Dermis blood vessel endothelial cell (primary cell): ENCODE results near the gene PRAMEF5. TPM values are rescaled to one million over a fixed set of nuclear protein-coding genes. Genes with fewer than 3 reads are reported as not detected.
"Not testable (repeated sequence)": the region's sequence is repeated elsewhere in the genome, so short reads cannot be mapped to it uniquely, and the experiment has no call there.

Experiments
- DNase-seq: peaks from one replicate; pipeline ENCODE4 v3.0.0; 2010
- total RNA-seq: library from RNA; depleted of rRNA; stranded (reverse); fragments of >200 nt; gene quantifications from 2 replicates; pipeline ENCODE4 v1.2.3, GENCODE V29; 2014

PRAMEF5 gene
- not detected in 2 replicates for total RNA-seq

- not testable (repeated sequence) for DNase-seq
Observed at GRCh38 chr1:13253898-13254297, at the start of gene PRAMEF5. PRAMEF5 (plus strand) TSS chr1:13254198; CDS start chr1:13259269, 5,071 bp downstream.

- not testable (repeated sequence) for DNase-seq
Observed at GRCh38 chr1:13208712-13209111, 45.3 kb upstream of the PRAMEF5 start.

GRCh38 chr1:13216619-13217018, 37.4 kb upstream of the PRAMEF5 start:
- DNase-seq = not testable (repeated sequence)

- DNase-seq = not testable (repeated sequence)
Observed at GRCh38 chr1:13219203-13219602, 34.8 kb upstream of the PRAMEF5 start.

GRCh38 chr1:13222788-13223187, 31.2 kb upstream of the PRAMEF5 start:
- DNase-seq = not testable (repeated sequence)

- DNase-seq = no peak
Observed at GRCh38 chr1:13224480-13225060, 29.4 kb upstream of the PRAMEF5 start.

- not testable (repeated sequence) for DNase-seq
Observed at GRCh38 chr1:13225675-13226204, 28.3 kb upstream of the PRAMEF5 start, which contains the start of gene PRAMEF18. PRAMEF18 (minus strand) TSS chr1:13226154; CDS start chr1:13226106, 48 bp downstream.

GRCh38 chr1:13227271-13228055, 26.5 kb upstream of the PRAMEF5 start:
- not testable (repeated sequence) for DNase-seq

GRCh38 chr1:13228343-13228781, 25.6 kb upstream of the PRAMEF5 start:
- no peak for DNase-seq

- not testable (repeated sequence) for DNase-seq
Observed at GRCh38 chr1:13230096-13230495, 23.9 kb upstream of the PRAMEF5 start.

GRCh38 chr1:13230601-13231000, 23.4 kb upstream of the PRAMEF5 start:
- DNase-seq = not testable (repeated sequence)

GRCh38 chr1:13231061-13231750, 22.8 kb upstream of the PRAMEF5 start:
- DNase-seq = not testable (repeated sequence)

- not testable (repeated sequence) for DNase-seq
Observed at GRCh38 chr1:13232056-13232455, 21.9 kb upstream of the PRAMEF5 start.

GRCh38 chr1:13234057-13234456, 19.9 kb upstream of the PRAMEF5 start:
- DNase-seq = not testable (repeated sequence)

GRCh38 chr1:13237572-13237971, 16.4 kb upstream of the PRAMEF5 start:
- DNase-seq = not testable (repeated sequence)

GRCh38 chr1:13239633-13240032, 14.4 kb upstream of the PRAMEF5 start:
- not testable (repeated sequence) for DNase-seq

- DNase-seq = not testable (repeated sequence)
Observed at GRCh38 chr1:13243536-13244263, 10.3 kb upstream of the PRAMEF5 start.

GRCh38 chr1:13245841-13246553, 8.0 kb upstream of the PRAMEF5 start:
- DNase-seq = not testable (repeated sequence)

- DNase-seq = not testable (repeated sequence)
Observed at GRCh38 chr1:13246554-13246871, 7.5 kb upstream of the PRAMEF5 start.

GRCh38 chr1:13247122-13247521, 6.9 kb upstream of the PRAMEF5 start:
- not testable (repeated sequence) for DNase-seq

GRCh38 chr1:13265124-13265523, 11.1 kb downstream of the PRAMEF5 start:
- not testable (repeated sequence) for DNase-seq

- not testable (repeated sequence) for DNase-seq
Observed at GRCh38 chr1:13277016-13277415, 23.0 kb downstream of the PRAMEF5 start.
